Osteocyte (in vitro differentiated cells): ENCODE measurements around the gene TCF15. TPM values are rescaled to one million over a fixed set of nuclear protein-coding genes. Genes with fewer than 3 reads are reported as not detected.

Experiments used
- DNase-seq: peaks from one replicate; pipeline ENCODE4 v3.0.0; 2021; ENCODE audit warnings: mixed read lengths; ENCODE audit not compliant: unreplicated experiment; ENCODE audit errors: extremely low spot score
- H3K27ac Mint-ChIP-seq: one replicate; pipeline ENCODE4 v1.8.0; 2021; ENCODE audit warnings: mild to moderate bottlenecking, mixed read lengths; ENCODE audit not compliant: unreplicated experiment
- H3K27me3 Mint-ChIP-seq: one replicate; pipeline ENCODE4 v1.8.0; 2021; ENCODE audit warnings: mixed read lengths; ENCODE audit not compliant: unreplicated experiment
- H3K36me3 Mint-ChIP-seq: one replicate; pipeline ENCODE4 v1.8.0; 2021; ENCODE audit warnings: mixed read lengths; ENCODE audit not compliant: unreplicated experiment
- H3K4me1 Mint-ChIP-seq: one replicate; pipeline ENCODE4 v1.8.0; 2021; ENCODE audit warnings: mixed read lengths; ENCODE audit not compliant: unreplicated experiment
- H3K4me3 Mint-ChIP-seq: one replicate; pipeline ENCODE4 v1.8.0; 2021; ENCODE audit warnings: mild to moderate bottlenecking, moderate library complexity, mixed read lengths; ENCODE audit not compliant: unreplicated experiment
- H3K9me3 Mint-ChIP-seq: one replicate; pipeline ENCODE4 v1.8.0; 2021; ENCODE audit warnings: mixed read lengths; ENCODE audit not compliant: unreplicated experiment
- CTCF ChIP-seq: fragments of 200-600 bp; sonication (generic); IDR thresholded peaks from 2 replicates; pipeline ENCODE4 v1.5.0; 2021; ENCODE audit warnings: antibody characterized with exemption, mild to moderate bottlenecking, moderate library complexity
- total RNA-seq: library from RNA; stranded (reverse); gene quantifications from 2 replicates; pipeline ENCODE4 v1.2.1, GENCODE V29; 2021

Gene TCF15
- total RNA-seq, 1 donor from 2014 or later: not detected

GRCh38 chr20:576156-576555, 34.0 kb downstream of the TCF15 start:
- no peak for TF ChIP-seq CTCF
- H3K9me3 Mint-ChIP-seq: no peaks in the 10 kb centered on the region
- peaks cover 12% of the 10 kb centered on the region for H3K4me1 Mint-ChIP-seq
- no peak overlapping the region for H3K4me3 Mint-ChIP-seq
- peaks cover 33% of the 10 kb centered on the region for H3K27me3 Mint-ChIP-seq
- no peak overlapping the region for H3K27ac Mint-ChIP-seq
- no peak for DNase-seq
- H3K36me3 Mint-ChIP-seq: no peaks in the 10 kb centered on the region

- Mint-ChIP-seq H3K36me3 (no peaks in the 10 kb centered on the region), H3K27me3 (peaks cover 33% of the 10 kb centered on the region), H3K27ac (no peak overlapping the region), H3K4me3 (no peak overlapping the region), H3K9me3 (no peaks in the 10 kb centered on the region), H3K4me1 (peaks cover 12% of the 10 kb centered on the region)
- TF ChIP-seq CTCF: no peak
- no peak for DNase-seq
These were observed 34.9 kb downstream of the TCF15 start for GRCh38 chr20:575230-575629.

GRCh38 chr20:574297-574942, 35.7 kb downstream of the TCF15 start:
- Mint-ChIP-seq H3K27me3 (peaks cover 37% of the 10 kb centered on the region), H3K27ac (no peak overlapping the region), H3K9me3 (no peaks in the 10 kb centered on the region), H3K4me3 (no peak overlapping the region), H3K36me3 (no peaks in the 10 kb centered on the region), H3K4me1 (peaks cover 12% of the 10 kb centered on the region)
- TF ChIP-seq CTCF: no peak
- no peak for DNase-seq

GRCh38 chr20:573414-574296, 36.5 kb downstream of the TCF15 start:
- no peak overlapping the region for H3K27ac Mint-ChIP-seq
- H3K4me3 Mint-ChIP-seq: no peak overlapping the region
- peaks cover 40% of the 10 kb centered on the region for H3K27me3 Mint-ChIP-seq
- no peak for TF ChIP-seq CTCF
- no peaks in the 10 kb centered on the region for H3K36me3 Mint-ChIP-seq
- no peak for DNase-seq
- peaks cover 12% of the 10 kb centered on the region for H3K4me1 Mint-ChIP-seq
- H3K9me3 Mint-ChIP-seq: no peaks in the 10 kb centered on the region

GRCh38 chr20:572727-573126, 37.4 kb downstream of the TCF15 start:
- Mint-ChIP-seq H3K27me3 (peaks cover 42% of the 10 kb centered on the region), H3K4me3 (no peak overlapping the region), H3K9me3 (no peaks in the 10 kb centered on the region), H3K27ac (no peak overlapping the region), H3K4me1 (peaks cover 12% of the 10 kb centered on the region), H3K36me3 (no peaks in the 10 kb centered on the region)
- no peak for TF ChIP-seq CTCF
- no peak for DNase-seq
